Stimulated activated CD4-positive, alpha-beta T cell treated with anti-CD3 and anti-CD28 coated beads, Interleukin-1b, Interleukin-23, amount 100 ng/mL, for 48 hours (primary cell): ENCODE results near the gene OR51S1.
"Not testable (repeated sequence)": the region's sequence is repeated elsewhere in the genome, so short reads cannot be mapped to it uniquely, and the experiment has no call there.

Source experiments
- DNase-seq: peaks from one replicate; pipeline ENCODE4 v3.0.0-alpha.2; 2020

Gene OR51S1

DNA sequence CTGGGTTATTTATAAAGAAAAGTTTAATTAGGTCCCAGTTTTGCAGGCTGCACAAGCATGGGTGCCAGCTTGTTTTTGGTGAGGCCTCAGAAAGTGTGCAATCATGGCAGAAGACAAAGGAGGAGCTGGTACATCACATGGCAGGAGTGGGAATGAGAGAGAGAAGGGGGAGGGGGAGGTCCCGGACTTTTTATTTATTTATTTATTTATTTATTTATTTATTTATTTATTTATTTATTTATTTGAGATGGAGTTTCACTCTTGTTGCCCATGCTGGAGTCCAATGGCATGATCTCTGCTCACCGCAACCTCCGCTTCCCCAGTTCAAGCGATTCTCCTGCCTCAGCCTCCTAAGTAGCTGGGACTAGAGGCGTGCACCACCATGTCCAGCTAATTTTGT, 47.7 kb downstream of the OR51S1 start:
- not testable (repeated sequence) for DNase-seq

- no peak for DNase-seq
Observed at GRCh38 chr11:4798427-4799183, 50.4 kb downstream of the OR51S1 start.
